Fibroblast of skin of right quadriceps (primary cell): ENCODE measurements around the gene DNAH7.
"Not testable (repeated sequence)": the region's sequence is repeated elsewhere in the genome, so short reads cannot be mapped to it uniquely, and the experiment has no call there.

ENCODE experiments used
- DNase-seq: peaks from one replicate; pipeline ENCODE4 v3.0.0-alpha.2; 2013

The DNAH7 gene

DNA sequence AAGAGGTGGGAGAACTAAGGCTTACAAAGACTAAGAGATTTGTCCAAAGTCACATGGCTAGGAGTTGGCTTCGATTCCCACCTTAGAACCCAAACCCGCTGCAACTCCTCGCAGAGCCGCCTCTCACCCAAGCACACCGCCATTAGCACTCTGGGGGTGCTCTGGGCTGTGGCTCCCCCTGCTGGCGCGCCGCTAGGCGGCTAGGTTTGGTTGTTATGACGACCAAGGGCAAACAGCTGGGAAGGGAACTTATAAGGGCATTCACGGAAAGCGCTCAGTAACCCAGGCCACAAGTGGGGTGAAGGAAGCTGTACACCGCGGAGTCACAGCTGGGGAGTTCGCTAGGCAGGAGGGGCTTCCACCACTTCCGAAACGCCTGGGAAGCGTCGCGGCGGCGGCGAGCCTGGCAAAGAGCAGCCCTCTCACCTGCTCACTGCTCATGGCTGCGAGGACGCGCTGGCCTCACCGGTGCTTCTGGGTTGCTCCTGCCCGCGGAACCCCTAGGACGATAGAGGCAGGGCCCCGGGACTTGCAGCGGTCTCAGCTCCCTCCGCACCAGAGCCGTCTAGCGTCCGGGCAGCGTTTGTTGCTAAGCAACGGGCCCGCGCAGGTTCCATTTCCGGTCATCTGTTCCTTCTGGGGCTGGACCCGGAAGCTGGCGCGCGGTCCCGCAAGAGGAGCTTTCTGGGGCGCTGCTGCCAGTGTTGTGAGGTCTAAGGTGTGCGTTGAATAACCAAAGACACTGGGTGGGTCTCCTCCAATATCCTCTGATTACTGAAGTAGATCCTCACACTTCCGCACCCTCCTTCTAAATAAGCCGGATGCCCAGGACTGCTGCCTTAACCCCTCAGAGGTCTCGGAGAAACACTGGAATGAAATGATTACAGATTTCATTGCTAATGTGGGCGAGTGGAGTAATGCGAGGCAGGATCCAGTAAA, at the start of gene DNAH7:
DNAH7 (minus strand) TSS at position 567 of the 939 bp plus-strand sequence; CDS start at position 441, 126 bp downstream.
- peak; percentile 77 for DNase-seq

DNA sequence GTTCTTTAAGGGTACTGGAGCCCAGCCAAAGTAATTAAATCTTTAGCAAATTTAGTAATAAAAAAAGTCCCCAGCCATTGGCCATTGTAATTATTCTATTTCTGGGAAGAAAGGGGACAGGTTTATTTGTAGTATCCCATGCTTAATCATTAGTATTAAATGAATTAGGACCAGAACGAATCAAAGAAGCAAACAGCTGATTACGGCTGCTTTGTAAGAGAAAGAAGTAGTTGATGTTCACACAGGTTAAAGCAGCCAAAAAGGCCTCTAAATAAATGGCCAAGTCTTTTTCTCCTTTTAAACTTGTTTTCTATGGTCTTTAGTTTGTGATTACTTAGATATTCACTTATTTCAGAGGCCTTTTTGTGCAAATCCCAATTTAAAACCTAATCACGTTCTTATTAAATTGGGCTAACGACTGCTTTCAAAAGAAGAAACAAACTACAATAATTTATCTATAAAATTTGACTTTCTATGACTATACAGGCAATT, 48.6 kb upstream of the DNAH7 start:
- no peak for DNase-seq

DNA sequence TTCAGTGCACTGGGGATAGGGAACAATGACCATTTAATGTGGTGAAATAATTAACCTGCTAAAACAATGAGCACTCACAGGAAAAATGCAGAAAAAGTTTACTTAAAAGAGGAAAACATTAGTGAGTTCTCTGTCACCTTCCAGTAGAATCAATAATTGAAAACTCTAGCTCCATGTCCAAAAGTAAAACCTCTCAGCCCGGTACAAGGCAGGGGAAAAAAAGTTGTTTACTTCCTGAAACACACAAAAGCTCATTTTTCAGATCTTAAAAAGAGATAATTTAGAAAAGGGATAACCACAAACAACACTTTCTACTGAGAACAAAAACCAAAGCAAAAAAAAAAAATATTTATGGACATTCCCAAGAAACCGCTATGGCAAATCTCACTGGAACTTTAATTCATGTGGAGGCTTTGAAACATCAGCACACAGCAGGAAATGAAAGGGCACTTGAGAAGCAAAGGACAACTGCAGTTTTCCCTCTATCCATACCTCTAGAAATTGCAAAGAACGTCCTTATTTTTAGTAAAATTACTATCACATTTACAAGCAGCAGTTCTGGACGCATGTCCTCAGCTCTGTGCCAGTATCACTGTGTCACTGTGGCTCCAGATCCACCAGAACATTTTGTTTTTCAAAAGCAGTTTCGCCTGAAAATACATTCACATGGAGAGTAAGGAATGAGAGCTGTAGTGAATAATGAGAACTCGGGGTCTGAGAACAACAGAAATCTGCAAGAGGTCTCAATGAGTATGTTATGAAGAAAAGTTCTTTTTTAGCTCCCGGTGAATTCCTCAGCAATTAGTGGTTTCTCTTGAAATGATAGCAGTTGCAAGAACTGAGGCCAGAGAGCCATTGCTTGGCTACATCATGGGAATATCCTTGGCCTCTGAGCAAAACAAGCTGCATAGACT, 44.7 kb upstream of the DNAH7 start:
- DNase-seq = peak; percentile 84

DNA sequence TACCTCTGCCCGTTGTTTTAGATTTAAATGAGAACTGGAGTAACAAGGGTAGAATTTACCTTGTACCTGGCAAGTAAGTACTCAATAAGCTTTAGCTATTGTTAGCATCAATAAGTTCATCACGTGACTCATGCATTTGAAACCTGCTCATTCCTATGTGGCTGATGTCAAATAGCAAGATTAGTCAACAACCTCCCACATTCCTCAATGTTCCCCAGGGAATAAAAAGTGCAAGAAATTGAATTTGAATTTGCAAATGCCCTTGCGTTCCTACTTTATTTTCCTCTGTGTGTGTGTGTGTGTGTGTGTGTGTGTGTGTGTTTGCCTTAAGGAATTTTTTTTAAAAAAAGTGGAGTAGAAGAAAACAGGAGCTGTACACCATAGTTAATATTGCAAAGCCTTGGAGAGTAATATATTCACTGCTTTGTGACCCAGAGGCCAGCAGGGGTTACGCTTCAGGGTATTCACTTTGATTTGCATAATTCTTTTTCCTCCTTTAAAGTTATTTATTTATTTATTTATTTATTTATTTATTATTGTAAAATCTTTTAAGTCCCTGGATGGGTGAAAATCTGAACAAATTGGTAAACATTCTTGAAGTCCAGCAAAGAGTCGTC, 43.9 kb upstream of the DNAH7 start:
- peak; percentile 99 for DNase-seq

DNA sequence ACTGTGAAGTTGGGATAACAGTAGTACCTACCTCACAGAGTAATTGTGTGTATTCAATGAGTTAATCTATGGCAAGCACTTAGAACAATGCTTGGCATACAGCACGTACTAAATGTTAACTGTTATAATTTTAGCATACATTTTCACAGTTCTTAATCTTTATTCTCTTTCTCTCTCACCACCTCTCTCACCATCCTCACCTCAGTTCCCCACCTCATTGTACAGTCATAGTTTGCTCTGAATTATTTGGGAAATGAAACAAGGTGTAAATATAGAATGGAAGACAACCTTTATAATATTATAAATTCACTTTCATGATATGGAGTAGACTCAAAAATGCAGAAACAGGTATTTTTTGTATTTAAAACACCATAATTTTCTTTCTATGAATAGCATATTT, 40.0 kb upstream of the DNAH7 start:
- no peak for DNase-seq

DNA sequence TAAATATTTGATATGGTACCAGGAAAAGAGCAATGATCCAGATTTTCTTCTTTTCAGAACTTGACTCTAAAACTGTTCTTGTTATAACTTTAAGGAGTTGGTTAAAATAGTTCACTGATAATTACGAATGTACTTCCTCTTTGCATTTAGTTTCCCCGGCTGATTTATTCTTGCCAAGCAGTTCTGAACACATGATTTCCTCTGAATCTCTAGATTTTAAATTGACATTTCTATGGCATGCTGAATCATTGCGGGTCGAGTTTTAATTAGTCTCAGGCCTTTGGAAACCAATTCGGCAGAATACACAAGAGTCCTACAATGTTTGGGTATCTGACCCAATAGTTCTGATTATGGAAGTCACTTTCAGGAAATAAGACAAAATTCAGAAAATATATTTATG, 37.3 kb upstream of the DNAH7 start:
- peak; percentile 31 for DNase-seq

DNA sequence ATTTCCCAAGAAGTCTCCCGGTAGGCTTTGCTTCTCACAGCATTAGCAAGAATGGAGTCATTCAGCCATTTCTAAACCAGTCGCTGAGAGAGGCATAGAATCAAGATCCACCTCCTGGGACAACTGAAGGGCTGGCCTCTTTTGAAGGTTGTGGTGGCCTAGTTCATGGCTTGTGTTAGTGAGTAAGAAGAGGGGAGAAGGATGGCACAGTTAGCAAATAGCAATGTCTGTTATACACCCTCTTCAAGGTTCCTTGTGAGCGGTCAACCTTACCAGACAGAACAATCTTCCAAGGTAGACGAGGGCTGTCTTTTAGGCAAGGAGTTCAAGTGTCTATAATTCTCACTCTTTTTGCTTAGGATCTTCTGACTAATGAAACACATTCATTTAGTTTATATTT, 35.4 kb upstream of the DNAH7 start:
- no peak for DNase-seq

DNA sequence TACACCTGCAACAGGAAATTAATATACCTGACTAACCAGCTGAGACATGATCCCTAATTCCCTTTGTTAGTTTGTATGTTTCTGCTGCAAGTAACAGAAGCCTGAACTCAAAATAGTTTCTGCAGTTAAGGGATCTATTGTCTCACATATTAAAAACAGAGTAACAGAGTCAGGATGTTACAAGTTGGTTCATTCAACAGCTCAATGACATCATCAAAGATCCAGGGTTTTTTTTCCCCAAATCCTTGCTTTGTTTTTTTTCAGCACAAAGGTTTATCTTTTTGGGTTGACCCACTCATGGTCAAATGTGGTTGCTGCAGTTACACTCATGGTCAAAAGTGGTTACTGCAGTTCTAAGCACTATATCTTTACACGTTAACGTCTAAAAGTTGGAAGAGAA, 35.0 kb upstream of the DNAH7 start:
- DNase-seq = no peak

DNA sequence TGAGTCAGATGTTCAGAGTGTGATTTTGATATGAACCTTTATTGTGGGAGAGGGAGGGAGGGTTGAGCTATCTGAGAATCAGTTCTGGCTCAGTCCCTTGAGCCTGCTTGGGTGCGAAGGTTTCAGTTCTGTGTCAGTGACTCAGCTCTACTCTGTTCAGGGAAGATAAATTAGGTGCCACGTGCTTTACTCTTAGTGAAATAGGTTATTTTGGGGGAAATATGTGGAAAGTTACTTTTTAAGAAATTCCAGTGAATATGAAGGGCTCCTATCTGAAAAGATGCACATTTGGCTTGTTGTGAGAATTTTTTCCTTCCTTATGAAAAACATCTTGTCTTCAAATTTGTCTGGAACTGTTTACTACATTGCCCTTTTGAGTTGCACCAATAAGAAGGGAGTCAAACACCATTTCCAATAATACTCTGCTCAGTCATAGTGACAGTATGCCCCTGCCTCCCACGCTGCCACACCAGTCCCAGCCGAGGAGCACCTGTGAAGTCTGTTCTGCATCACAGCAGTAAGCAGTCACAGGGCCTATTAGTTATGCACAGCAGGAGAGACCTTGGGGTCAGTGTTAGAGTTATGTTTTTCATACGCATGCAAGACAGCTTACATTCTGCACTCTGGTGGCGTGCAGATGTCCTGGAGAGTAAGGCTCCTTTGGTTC, 32.8 kb upstream of the DNAH7 start:
- DNase-seq = peak; percentile 65

DNA sequence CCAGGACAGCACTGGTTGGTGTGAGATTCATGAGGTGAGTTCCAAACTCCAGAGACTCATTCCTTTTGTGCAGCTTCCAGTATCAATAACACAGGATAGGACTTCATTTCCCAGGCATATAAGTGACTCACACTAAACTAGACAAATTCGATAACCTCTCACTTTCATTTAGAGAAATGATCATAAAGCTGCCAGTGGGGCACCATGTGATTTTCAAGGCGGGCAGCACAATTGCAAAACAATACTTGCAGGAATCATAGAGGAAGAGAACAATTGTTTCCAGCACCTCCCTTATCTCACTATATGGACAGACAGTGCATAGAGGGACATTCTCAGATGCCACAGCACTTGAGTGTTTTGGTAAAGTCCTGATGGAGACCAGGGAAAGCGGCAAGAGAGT, 31.3 kb upstream of the DNAH7 start:
- DNase-seq = no peak

DNA sequence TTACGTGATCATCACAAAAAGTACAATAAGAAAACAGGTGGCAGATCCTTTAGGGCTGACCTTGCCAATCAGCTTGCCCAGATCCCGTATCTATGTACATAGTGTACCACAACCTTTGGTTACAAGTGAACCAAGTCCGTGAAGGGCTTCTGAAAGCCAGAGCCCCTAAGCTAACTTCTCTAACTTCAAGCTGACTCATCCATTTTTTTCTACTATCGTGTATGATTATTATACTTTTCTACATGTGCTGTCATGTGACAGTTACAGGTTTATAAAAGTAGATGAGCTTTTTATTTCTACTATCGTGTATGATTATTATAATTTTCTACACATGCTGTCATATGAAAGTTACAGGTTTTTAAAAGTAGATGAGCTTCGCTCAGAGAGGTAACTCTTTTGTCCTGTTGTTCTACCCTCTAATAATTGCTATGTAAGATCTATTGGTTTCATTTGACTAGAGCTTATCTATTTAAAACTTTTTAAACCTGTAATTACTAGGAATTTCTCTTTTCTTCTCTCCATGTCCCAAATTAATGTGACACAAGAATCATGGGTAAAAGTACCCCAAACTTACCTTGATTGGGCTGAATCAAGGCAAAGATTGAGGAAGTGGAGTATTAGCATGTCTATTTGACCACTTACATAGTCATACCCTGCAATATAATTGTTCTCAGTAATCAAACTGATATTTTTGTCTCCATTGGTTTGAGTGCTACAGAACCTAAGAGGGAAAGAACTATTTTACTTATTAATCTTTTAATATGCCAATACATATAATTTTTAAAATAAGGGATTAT, 29.4 kb upstream of the DNAH7 start:
- DNase-seq = no peak

DNA sequence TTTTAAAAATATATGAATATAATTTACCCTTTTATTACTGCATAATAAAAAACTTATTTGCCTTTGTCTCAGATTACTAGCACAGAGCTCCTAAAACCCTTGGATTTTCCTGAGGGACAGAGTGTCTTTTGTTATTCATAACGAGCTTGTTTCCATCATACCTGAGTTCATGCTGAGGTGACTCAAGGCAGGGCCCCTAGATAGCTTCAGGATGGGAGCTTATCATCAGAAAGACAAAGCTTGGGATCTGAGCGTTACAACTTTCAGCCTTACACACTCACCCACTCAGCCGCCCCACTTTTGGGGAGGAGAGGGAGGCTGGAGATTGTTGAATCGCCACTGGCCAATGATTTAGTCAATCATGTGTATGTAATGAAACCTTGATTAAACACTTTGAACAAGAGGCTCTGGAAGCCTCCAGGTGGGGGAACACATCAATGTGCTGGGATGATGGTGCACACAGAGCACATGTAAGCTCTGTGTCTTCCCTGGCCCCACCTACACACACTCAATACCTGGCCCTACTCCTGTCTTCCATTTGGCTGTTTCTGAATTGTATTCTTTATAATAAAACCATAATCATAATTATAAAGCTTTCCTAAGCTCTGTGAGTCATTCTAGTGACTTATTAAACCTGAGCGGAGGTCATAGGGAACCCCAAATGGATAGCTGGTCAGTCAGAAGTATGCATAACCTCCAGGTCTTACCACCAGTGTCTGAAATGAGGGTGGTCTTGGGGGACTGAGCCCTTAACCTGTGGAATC, 28.5 kb upstream of the DNAH7 start:
- DNase-seq = no peak

DNA sequence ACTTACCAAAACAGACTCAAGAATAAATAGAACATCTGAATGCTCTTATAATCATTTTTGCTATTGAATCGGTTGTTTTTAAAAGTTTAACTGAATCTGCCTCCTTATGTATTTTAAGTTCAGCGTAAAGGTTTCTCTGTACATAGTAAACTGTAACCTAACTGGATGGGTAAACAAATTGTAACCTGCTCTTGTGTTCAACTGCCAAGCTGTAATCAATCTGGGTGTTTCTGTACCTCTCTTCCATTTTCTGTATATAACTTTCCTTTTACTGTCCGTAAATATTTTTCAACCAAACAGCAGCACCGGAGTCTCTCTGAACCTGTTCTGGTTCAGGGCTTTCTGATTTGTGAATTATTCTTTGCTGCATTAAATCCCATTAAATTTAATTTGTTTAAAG, 27.6 kb upstream of the DNAH7 start:
- no peak for DNase-seq

DNA sequence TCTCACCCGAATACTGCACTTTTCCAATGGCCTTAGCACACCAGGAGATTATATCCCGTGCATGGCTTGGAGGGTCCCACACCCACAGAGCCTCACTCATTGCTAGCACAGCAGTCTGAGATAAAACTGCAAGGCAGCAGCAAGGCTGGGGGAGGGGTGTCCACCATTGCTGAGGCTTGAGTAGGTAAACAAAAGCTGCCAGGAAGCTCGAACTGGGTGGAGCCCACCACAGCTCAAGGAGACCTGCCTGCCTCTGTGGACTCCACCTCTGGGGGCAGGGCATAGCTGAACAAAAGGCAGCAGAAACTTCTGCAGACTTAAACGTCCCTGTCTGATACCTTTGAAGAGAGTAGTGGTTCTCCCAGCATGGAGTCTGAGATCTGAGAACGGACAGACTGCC, 20.8 kb upstream of the DNAH7 start:
- DNase-seq = not testable (repeated sequence)

DNA sequence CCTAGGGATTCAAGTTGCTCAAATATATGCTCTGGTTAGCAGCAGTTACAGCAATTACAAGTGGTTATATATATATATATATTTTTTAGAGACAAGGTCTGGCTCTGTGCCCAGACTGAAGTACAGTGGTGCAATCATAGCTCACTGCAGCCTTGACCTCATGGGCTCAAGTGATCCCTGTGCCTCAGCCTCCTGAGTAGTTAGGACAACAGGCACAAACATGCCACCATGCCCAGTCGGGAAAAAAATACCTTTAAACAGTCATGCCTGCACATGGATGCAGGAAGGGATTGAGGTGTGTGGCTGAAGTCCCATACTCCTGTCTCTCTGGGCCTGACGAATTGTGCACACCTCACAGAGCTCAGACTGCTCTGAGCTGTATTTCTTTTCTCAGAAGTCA, 19.6 kb upstream of the DNAH7 start:
- DNase-seq = peak; percentile 50

DNA sequence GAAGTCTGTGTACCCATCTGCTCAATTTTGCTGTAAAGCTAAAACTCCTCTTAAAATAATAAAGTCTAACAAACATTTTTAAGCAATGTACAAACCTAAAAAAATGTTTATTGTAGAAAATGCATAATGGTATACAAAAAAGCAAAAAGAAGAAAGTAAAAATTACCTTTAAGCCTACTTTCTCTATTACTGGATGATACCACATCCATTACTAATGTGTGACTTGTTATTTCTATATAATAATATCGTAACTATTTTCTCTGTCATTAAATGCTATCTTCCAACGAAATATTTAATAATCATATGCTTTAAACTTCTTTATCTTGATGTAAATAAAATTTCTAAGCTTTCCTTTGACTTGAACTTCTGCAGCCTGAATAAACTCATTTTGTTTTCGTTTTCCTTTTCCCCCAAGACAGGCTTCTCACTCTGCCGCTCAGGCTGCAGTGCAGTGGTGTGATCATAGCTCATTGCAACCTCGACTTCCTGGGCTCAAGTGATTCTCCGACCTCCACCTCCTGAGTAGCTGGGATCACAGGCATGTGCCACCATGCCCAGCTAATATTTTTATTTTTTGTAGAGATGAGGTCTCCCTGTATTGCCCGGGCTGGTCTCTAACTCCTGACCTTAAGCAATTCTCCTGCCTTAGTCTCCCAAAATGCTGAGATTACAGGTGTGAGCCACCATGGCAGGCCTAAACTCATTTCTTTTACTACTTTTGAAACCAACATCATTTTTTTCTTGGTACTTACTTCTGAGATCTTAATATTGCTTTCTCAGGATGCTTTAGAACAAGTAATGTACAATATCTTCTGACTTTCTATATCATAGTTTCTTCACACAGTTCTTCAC, 18.1 kb upstream of the DNAH7 start:
- no peak for DNase-seq

DNA sequence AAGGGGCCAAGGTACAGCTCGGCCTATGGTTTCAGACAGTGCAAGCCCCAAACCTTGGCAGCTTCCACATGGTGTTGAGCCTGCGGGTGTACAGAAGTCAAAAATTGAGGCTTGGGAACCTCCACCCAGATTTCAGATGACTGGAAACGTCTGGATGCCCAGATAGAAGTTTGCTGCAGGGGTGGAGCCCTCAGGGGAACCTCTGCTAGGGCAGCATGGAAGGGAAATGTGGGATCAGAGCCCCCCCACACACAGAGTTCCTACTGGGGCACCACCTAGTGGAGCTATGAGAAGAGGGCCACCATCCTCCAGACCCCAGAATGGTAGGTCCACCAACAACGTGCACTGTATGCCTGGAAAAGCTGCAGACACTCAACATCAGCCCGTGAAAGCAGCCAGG, 15.0 kb upstream of the DNAH7 start:
- DNase-seq = no peak

DNA sequence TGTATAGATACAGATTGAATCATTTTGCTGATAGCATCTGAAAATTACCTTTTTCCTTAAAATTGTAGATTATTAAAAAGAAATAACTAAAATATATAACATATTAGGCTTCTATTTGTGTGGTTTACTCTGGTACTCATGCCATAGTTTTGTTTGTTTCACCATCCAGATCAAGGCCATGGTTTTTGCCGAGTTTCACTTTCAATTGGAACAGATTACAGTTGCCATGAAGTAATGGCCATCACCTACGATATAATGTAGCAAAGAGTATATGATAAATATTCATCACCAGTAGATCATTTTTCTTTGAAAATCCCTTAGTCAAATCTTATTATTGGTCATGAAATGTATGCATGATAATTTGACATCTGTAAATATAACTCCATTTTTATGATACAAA, 11.9 kb upstream of the DNAH7 start:
- DNase-seq = no peak

DNA sequence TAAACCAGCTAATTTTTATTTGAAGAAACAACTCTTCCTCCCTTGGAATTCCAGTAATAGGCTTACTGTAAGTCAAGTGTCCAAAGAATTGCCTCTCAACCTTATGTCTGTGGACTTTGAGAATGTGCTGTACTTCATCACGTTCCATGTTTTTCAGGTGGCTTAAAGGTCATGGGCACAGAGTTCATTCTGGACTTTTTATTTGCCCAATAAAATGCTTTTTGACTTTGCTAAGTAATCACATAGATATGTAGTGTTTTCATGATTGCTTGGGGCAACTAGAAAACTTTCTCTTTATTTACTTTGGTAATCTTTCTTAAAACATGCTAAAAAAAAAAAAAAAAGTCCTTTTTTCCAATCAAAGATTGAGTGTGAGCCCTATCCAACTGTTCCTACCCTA, 10.4 kb upstream of the DNAH7 start:
- no peak for DNase-seq

DNA sequence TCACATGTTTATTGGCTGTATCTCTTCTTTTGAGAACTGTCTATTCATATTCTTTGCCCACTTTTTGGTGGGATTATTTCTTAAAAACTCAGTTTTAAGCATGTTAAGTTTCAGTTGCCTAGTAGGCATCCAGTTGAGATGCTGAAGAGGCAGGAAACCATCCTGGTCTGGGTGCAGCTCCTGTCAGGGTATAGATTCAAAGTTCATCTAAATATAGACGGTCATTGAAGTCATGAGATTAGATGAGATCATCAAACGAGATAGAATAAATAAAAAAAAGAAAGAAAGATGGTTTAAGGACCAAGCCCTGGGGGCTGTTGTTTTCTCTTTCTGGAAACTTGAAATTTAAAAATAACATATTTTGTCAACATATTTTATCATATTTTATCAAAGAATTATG, 9.2 kb upstream of the DNAH7 start:
- DNase-seq = no peak
